Measurements from ENCODE around the gene YDJC. TPM values are rescaled to one million over a fixed set of nuclear protein-coding genes. Genes with fewer than 3 reads are reported as not detected.

The YDJC gene, protein sequence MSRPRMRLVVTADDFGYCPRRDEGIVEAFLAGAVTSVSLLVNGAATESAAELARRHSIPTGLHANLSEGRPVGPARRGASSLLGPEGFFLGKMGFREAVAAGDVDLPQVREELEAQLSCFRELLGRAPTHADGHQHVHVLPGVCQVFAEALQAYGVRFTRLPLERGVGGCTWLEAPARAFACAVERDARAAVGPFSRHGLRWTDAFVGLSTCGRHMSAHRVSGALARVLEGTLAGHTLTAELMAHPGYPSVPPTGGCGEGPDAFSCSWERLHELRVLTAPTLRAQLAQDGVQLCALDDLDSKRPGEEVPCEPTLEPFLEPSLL
- 14.1 and 18.4 TPM in 2 replicates for total RNA-seq

DNA sequence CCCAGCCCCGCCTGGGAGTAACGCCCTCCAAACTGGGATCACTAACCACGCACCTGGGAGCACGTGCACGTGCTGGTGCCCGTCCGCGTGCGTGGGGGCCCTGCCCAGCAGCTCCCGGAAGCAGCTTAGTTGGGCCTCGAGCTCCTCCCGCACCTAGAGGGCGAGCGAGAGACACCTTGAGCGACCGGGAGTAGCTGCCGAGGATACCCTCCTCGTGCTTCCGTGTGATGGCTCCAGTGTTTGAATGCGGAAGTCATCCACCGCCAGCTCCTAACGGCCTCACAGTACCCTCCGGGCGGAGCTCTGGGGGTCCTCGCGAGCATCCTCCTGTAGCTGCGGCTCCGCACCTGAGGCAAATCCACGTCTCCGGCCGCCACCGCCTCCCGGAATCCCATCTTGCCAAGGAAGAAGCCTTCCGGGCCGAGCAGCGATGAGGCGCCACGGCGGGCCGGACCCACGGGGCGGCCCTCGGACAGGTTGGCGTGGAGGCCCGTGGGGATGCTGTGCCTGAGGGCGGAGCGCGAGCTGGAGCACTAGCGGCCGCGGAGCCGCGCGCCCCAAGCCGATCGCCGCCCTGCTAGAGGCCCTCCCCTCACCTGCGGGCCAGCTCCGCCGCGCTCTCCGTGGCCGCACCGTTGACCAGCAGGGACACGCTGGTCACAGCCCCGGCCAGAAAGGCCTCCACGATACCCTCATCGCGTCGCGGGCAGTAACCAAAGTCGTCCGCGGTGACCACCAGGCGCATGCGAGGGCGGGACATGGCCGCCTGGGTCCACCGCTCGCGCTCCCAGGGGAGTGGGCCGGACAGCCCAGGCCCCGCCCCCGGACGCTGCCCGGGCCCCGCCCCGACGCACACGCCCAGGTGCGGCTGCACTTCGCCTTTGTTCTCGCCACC, at the start of gene YDJC:
Gene YDJC, minus strand, starts transcription at position 768 of the 895 bp plus-strand sequence. Its CDS starts 8 bp downstream, at position 760.

DNA sequence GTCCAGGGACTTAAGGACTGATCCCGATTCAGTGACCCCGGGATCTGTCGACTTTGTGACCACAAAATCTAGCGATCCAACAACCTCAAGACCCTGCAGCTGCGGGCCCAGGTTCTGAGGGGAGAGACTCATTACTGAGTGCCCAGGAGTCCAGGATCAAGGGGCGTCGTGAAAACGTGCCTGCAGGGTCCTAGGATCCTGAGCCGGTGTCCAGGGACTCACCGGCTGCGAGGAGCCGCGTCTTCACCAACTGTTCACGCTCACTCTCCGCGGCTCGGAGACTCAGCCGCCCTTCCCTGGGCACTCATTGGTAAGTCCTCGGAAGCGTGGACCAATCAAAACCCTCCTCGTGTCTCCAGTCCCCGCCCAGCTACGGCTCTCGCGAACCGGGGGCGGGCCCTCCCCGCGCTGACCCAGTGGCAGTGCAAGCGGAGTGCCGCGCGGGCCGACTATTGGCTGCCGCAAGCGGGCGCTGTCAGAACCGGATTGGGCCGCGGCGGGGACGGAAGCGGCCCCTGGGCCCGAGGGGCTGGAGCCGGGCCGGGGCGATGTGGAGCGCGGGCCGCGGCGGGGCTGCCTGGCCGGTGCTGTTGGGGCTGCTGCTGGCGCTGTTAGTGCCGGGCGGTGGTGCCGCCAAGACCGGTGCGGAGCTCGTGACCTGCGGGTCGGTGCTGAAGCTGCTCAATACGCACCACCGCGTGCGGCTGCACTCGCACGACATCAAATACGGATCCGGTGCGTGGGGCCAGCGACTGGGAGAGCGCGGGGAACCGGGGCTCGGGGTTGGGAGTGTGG, 12.2 kb upstream of the YDJC start, which contains the start of gene SDF2L1:
Gene SDF2L1, plus strand, starts transcription at position 514 of the 795 bp plus-strand sequence. Its CDS starts 35 bp downstream, at position 549.

DNA sequence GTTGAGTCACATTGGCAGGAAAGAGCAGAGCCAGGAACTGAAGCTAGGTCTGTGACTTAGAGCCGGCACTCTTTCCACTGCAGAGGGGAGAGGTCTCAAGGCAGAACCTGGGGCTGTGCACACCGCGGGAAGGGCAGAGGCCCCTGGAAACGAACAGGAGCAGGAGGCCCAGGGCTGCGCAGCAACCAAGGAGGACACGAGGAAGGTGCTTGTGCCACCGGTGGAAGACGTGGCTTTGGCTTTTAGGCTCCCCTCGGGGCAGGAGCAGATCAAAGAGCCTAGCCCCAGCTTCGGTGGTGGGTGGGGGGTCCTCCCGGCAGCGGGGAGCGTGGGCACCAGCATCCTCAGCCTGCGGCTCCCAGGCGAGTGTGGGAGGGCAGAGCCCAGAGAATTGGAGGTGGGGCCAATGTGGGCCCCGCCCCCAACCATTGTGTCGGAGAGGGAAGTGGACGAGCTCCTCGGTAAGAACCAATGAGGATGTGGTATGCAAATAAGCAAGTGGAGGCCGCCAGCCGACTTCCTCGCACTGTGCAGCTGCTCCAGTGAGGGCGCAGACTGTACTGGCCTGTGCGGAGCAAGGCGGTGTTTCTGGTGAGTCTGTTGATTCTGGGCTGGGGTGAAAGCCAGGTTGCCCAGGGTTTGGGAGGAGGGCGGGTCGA, 2.5 kb upstream of the YDJC start, which contains the start of gene CCDC116:
Gene CCDC116, plus strand, starts transcription at position 524 of the 659 bp plus-strand sequence. CDS start 422 bp downstream, outside the sequence.

Other genes starting within 250 kb of the YDJC start
- under 0.01 TPM in 1 of 2 replicates, not detected in the other for gene RIMBP3B, start 246.3 kb downstream of the YDJC start, total RNA-seq
- 2.6 and 2.7 TPM in 2 replicates for gene HIC2, start 212.7 kb downstream of the YDJC start, total RNA-seq
- 0.38 and 0.54 TPM in 2 replicates for gene TMEM191C, start 162.6 kb downstream of the YDJC start, total RNA-seq
- gene RIMBP3C, start 78.6 kb downstream of the YDJC start, total RNA-seq, result under 0.01 and 0.09 TPM in 2 replicates
- gene UBE2L3, start 62.3 kb downstream of the YDJC start, total RNA-seq, result 28.7 and 33.7 TPM in 2 replicates
- gene CCDC116, start 2.7 kb upstream of the YDJC start, total RNA-seq, result 0.09 and 0.28 TPM in 2 replicates
- 34.9 and 52.6 TPM in 2 replicates for gene SDF2L1, start 12.3 kb upstream of the YDJC start, total RNA-seq
- gene PPIL2, start 36.0 kb upstream of the YDJC start, total RNA-seq, result 17.5 and 18.8 TPM in 2 replicates
- gene YPEL1, start 105.8 kb upstream of the YDJC start, total RNA-seq, result 3.0 and 3.5 TPM in 2 replicates
- 38.6 and 43.7 TPM in 2 replicates for gene MAPK1, start 237.6 kb upstream of the YDJC start, total RNA-seq

All from endothelial cell of coronary artery (primary cell).